Stomach (tissue), 9 donors: Measurements from ENCODE around the gene IRF7. TPM values are rescaled to one million over a fixed set of nuclear protein-coding genes. Genes with fewer than 3 reads are reported as not detected.

Experiments used
- DNase-seq, 2 donors: peaks; one replicate each; pipeline versions ENCODE4 v3.0.0 to v3.0.0-alpha.2; 2013 to 2019
- H3K27ac ChIP-seq, 5 donors: fragments of 200-600 bp in 4 of 5; sonication (generic) in 4 of 5; one replicate each; pipeline ENCODE4 v1.5.1; 2013 to 2019; ENCODE audit warnings: mild to moderate bottlenecking in 1 of 5, moderate library complexity in 1 of 5
- H3K27me3 ChIP-seq, 3 donors: fragments of 200-600 bp; sonication (generic); one replicate each; pipeline ENCODE4 v1.5.1; 2017 to 2019; ENCODE audit warnings: mixed run types in 1 of 3
- H3K36me3 ChIP-seq, 4 donors: fragments of 200-600 bp; sonication (generic); 1 replicate in 3 of 4; 2 replicates in 1 of 4; pipeline ENCODE4 v1.5.1; 2016 to 2019
- H3K4me1 ChIP-seq, 4 donors: fragments of 200-600 bp; sonication (generic); one replicate each; pipeline ENCODE4 v1.5.1; 2016 to 2019
- H3K4me3 ChIP-seq, 4 donors: fragments of 200-600 bp; sonication (generic) in 3 of 4; one replicate each; pipeline ENCODE4 v1.5.1; 2016 to 2019; ENCODE audit warnings: mild to moderate bottlenecking in 1 of 4
- H3K9me3 ChIP-seq, 4 donors: fragments of 200-600 bp; sonication (generic); one replicate each; pipeline ENCODE4 v1.5.1; 2016 to 2019
- EP300 ChIP-seq: sonication (generic); formaldehyde crosslinking; IDR thresholded peaks from one replicate; pipeline ENCODE4 v1.6.1; 2017; ENCODE audit warnings: antibody characterized with exemption
- POLR2A ChIP-seq, 4 donors: fragments of 450-650 bp; IDR thresholded peaks; one replicate each; pipeline ENCODE4 v1.6.1; 2016; ENCODE audit warnings: antibody characterized with exemption in 4 of 4, control low read depth in 2 of 4, mild to moderate bottlenecking in 1 of 4, moderate library complexity in 1 of 4
- POLR2AphosphoS5 ChIP-seq, 3 donors: sonication (generic); formaldehyde crosslinking; IDR thresholded peaks; one replicate each; pipeline ENCODE4 v1.6.1; 2016; ENCODE audit warnings: antibody characterized with exemption in 3 of 3
- WGBS, 5 donors: extraction: QIAGEN DNeasy Blood & Tissue Kit in 3 of 5; methylation state at CpG; one replicate each; pipeline versions ENCODE4 v1.1.5 to v1.1.7; 2013 to 2018; 5-methylcytosine and 5-hydroxymethylcytosine counted together
- intact Hi-C: fragments of 100-400 bp; cut with DNase I; formaldehyde crosslinking; loops from one replicate; pipeline ENCODE4 v1.15.1; 2023; ENCODE audit warnings: low total_unique reads
- polyA plus RNA-seq, 3 donors: library from polyadenylated mRNA; stranded (reverse); fragments of 200-250 nt; gene quantifications; one replicate each; pipeline ENCODE4 v1.2.3, GENCODE V29; 2013
- total RNA-seq, 5 donors: library from RNA; depleted of rRNA; stranded (reverse); fragments of >200 nt; gene quantifications; one replicate each; pipeline versions ENCODE4 v1.1.0 to v1.2.3, GENCODE V29; 2014 to 2016
- TF ChIP-seq, protein P1 (sequence below), 7 experiments: fragments of 450-650 bp in 4 of 7; fragments of 200-600 bp in 3 of 7; sonication (generic) in 3 of 7; IDR thresholded peaks; one replicate each; pipeline ENCODE4 v1.5.1; 2016 to 2019; ENCODE audit warnings: antibody characterized with exemption in 7 of 7, control low read depth in 2 of 7, mild to moderate bottlenecking in 1 of 7
- donor health status: healthy with polysubstance abuse.
- donor health status: Bipolar disorder and iron deficiency.
- donor health status: healthy.

Gene IRF7
- total and polyA plus RNA-seq, 8 donors: 5.7 to 49.1 (median 33.7) TPM

DNA sequence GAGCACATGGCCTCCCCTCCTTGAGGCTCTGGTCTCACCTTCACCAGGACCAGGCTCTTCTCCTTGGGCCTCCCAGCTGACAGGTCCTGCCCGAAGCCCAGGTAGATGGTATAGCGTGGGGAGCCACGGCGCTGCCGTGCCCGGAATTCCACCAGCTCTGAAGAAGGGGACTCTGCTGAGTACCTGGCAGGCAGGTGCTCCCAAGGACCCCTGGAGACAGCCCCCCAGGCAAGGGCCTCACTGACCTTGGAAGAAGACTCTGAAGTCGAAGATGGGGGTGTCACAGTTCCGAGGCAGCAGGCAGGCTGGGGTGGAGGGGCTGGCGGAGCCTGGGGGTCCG, 2.8 kb downstream of the IRF7 start:
- H3K36me3 ChIP-seq: peaks cover 56 to 68% (median 63%) of the 10 kb centered on the region in 4 donors
- no peaks in the 10 kb centered on the region for H3K9me3 ChIP-seq
- TF ChIP-seq EP300: no peak
- no peaks in the 10 kb centered on the region for H3K27me3 ChIP-seq
- DNase-seq: no peak
- peaks cover 36 to 57% (median 51%) of the 10 kb centered on the region in 4 donors for H3K4me1 ChIP-seq
- H3K27ac ChIP-seq: peak overlapping the region; percentile 50 to 99 (median 68)
- WGBS, 5 donors: 81 to 93% (median 87%) methylated on average over 3 to 10 of the region's 10 CpGs
- intact Hi-C loops: no loop called here
- H3K4me3 ChIP-seq: peak overlapping the region in 1 of 4 donors; percentile 58

DNA sequence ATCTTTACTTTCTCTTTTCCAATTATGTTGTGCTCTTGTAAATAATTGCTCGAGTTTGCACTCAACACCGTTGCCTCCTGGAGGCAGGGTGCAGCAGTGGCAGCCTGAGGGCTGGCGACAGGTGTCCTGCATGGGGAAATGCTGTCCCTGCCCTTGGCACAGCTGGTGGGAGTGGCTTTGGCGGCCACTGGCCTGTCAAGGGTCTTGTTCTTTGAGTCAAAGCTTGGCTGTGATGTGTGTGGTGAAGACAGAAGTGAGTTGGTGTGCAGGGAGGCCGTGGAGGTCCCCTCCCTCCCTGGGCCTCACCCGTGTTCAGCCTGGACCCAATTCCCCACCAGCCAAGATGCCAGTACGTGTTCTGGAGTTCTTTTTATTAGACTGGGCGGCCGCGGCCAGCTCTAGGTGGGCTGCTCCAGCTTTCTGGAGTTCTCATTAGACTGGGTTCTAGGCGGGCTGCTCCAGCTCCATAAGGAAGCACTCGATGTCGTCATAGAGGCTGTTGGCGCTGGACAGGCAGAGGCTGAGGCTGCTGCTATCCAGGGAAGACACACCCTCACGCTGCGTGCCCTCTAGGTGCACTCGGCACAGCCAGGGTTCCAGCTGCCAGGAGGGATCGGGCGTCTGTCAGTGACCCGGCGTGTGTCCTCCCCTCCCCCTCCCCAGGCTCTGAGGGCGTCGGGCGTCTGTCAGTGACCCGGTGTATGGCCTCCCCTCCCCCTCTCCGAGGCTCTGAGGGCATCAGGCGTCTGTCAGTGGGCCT, 3.4 kb downstream of the IRF7 start:
- peak; percentile 62 to 76 for DNase-seq
- 49 to 65% (median 56%) methylated on average over 13 to 27 of the region's 27 CpGs for WGBS, 5 donors
- Histone ChIP-seq H3K36me3 (peaks cover 59 to 72% (median 67%) of the 10 kb centered on the region in 4 donors), H3K27me3 (no peaks in the 10 kb centered on the region), H3K4me3 (peak overlapping the region in 1 of 4 donors; percentile 58), H3K4me1 (peaks cover 36 to 57% (median 51%) of the 10 kb centered on the region in 4 donors), H3K9me3 (no peaks in the 10 kb centered on the region), H3K27ac (peak overlapping the region; percentile 61 to 99 (median 68))
- no peak for TF ChIP-seq POLR2A (IDR thresholded peaks at IDR 0.05)
- TF ChIP-seq, protein P1, sequence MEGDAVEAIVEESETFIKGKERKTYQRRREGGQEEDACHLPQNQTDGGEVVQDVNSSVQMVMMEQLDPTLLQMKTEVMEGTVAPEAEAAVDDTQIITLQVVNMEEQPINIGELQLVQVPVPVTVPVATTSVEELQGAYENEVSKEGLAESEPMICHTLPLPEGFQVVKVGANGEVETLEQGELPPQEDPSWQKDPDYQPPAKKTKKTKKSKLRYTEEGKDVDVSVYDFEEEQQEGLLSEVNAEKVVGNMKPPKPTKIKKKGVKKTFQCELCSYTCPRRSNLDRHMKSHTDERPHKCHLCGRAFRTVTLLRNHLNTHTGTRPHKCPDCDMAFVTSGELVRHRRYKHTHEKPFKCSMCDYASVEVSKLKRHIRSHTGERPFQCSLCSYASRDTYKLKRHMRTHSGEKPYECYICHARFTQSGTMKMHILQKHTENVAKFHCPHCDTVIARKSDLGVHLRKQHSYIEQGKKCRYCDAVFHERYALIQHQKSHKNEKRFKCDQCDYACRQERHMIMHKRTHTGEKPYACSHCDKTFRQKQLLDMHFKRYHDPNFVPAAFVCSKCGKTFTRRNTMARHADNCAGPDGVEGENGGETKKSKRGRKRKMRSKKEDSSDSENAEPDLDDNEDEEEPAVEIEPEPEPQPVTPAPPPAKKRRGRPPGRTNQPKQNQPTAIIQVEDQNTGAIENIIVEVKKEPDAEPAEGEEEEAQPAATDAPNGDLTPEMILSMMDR (IDR thresholded peaks at IDR 0.05): peak in 4 of 7 experiments; percentile 16 to 74 (median 53)
- TF ChIP-seq EP300: no peak
- TF ChIP-seq POLR2AphosphoS5 (IDR thresholded peaks at IDR 0.05): no peak
- intact Hi-C loops: no loop called here

DNA sequence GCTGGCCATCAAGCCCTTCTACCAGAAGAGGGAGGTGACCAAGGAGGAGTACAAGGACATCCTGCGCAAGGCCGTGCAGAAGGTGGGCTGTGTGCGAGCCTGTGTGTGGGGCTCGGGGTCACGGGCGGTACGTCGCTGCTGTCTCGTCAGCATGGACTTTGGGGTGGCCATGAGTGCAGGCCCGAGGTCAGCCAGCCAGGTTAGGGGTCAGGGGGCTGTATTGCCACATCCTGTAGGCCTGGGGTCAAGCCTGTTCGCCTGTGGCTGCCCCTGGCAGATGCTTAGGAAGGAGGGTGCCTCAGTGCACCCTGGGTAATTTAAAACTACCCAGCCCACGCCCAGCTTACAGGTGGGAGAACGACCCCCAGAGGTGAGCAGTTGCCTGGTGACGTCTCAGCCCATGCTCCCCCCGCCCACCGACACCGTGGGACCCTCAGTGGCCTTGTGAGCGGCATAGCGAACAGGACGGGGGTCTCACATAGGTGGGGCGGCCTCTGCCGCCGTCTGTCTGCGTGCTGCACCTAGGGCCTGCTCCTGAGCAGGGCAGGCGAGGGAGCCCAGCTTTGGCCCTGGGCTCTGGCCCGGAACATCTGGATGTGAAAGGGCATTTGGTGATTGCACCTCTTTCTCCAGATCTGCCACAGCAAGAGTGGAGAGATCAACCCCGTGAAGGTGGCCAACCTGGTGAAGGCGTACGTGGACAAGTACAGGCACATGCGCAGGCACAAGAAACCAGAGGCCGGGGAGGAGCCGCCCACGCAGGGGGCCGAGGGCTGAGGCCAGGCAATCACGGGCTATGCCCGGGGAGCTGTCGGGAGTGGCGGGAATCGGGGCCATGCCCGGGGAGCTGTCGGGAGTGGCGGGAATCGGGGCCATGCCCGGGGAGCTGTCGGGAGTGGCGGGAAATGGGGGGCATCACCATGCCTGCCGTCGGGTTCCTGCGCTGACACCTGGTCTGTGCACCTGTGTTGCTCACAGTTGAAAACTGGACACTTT, 4.5 kb downstream of the IRF7 start:
- Histone ChIP-seq H3K9me3 (no peaks in the 10 kb centered on the region), H3K4me3 (no peak overlapping the region), H3K4me1 (peaks cover 34 to 51% (median 49%) of the 10 kb centered on the region in 4 donors), H3K27ac (peak overlapping the region in 4 of 5 donors; percentile 21 to 99 (median 78)), H3K27me3 (no peaks in the 10 kb centered on the region), H3K36me3 (peaks cover 70 to 83% (median 78%) of the 10 kb centered on the region in 4 donors)
- TF ChIP-seq POLR2A (IDR thresholded peaks at IDR 0.05): no peak
- intact Hi-C loops: no loop called here
- DNase-seq: no peak
- 72 to 80% (median 74%) methylated on average over 42 to 49 of the region's 49 CpGs for WGBS, 5 donors

DNA sequence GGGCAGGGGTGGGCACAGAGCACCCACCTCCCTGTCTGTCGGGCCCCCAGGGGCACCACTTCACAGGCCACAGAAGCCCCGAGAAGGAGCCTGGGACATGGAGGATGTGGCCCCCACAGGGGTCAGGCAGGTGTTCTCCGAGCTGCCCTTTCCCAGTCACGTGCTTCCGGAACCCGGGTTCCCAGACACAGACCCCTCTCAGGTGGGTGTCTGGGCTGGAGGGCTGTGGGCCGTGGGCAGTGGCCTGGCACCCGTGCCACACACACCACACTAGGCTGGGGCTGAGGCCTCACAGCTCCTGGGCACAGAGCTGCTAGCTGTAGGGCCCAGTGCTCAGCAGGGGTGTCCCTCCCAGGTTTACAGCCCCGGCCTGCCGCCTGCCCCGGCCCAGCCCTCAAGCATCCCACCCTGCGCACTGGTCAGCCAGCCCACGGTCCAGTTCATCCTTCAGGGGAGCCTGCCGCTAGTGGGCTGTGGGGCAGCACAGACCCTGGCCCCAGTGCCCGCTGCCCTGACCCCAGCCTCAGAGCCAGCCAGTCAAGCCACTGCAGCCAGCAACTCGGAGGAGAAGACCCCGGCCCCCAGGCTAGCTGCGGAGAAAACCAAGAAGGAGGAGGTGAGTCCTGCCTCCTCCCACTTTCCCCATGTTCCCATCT, 5.5 kb downstream of the IRF7 start:
- no peaks in the 10 kb centered on the region for H3K9me3 ChIP-seq
- no peak for DNase-seq
- intact Hi-C loops: no loop called here
- TF ChIP-seq, protein P1 (IDR thresholded peaks at IDR 0.05): no peak
- TF ChIP-seq POLR2A (IDR thresholded peaks at IDR 0.05) (no peak), EP300 (no peak), POLR2AphosphoS5 (IDR thresholded peaks at IDR 0.05) (no peak)
- peaks cover 79 to 93% (median 88%) of the 10 kb centered on the region in 4 donors for H3K36me3 ChIP-seq
- WGBS, 5 donors: 91 to 97% (median 96%) methylated on average over 10 to 18 of the region's 18 CpGs
- no peaks in the 10 kb centered on the region for H3K27me3 ChIP-seq
- no peak overlapping the region for H3K27ac ChIP-seq
- H3K4me3 ChIP-seq: no peak overlapping the region
- peaks cover 29 to 52% (median 50%) of the 10 kb centered on the region in 4 donors for H3K4me1 ChIP-seq
